DMS114 treated with DMSO at 0.1 percent for 48 hours (cell line): Measurements from ENCODE around the gene NUP210L.

Experiments
- DNase-seq: peaks from one replicate; lab custom pipeline; 2025; ENCODE audit not compliant: unreplicated experiment; lab: John Stamatoyannopoulos, UW

Gene NUP210L

GRCh38 chr1:154154534-154155191 lies at the start of gene NUP210L:
Gene NUP210L, minus strand, starts transcription at chr1:154155073.
- DNase-seq: no peak

GRCh38 chr1:154199563-154199879 lies 44.6 kb upstream of the NUP210L start:
- DNase-seq: peak; percentile 74

- DNase-seq: peak; percentile 81
Measured at GRCh38 chr1:154198756-154199562, 44.1 kb upstream of the NUP210L start.

GRCh38 chr1:154193821-154194220 lies 38.9 kb upstream of the NUP210L start:
- DNase-seq: no peak

- no peak for DNase-seq
Measured at GRCh38 chr1:154192476-154192875, 37.6 kb upstream of the NUP210L start.

GRCh38 chr1:154191990-154192461 lies 37.2 kb upstream of the NUP210L start, which contains the start of gene TPM3:
Gene TPM3, minus strand, starts transcription at chr1:154192100. Its CDS starts 82 bp downstream, at chr1:154192018.
- no peak for DNase-seq

- no peak for DNase-seq
Measured at GRCh38 chr1:154190550-154190949, 35.7 kb upstream of the NUP210L start.

- no peak for DNase-seq
Measured at GRCh38 chr1:154186852-154187501, 32.1 kb upstream of the NUP210L start.

- DNase-seq: peak; percentile 30
Measured at GRCh38 chr1:154186177-154186576, 31.3 kb upstream of the NUP210L start.

- DNase-seq: peak; percentile 98
Measured at GRCh38 chr1:154183046-154183915, 28.4 kb upstream of the NUP210L start.

- DNase-seq: peak; percentile 66
Measured at GRCh38 chr1:154182344-154183045, 27.6 kb upstream of the NUP210L start.

GRCh38 chr1:154181944-154182343 lies 27.1 kb upstream of the NUP210L start:
- no peak for DNase-seq

GRCh38 chr1:154179946-154180687 lies 25.2 kb upstream of the NUP210L start:
- DNase-seq: no peak

GRCh38 chr1:154178911-154179811 lies 24.3 kb upstream of the NUP210L start:
- no peak for DNase-seq

GRCh38 chr1:154178013-154178412 lies 23.1 kb upstream of the NUP210L start:
- DNase-seq: no peak

- DNase-seq: no peak
Measured at GRCh38 chr1:154176337-154176736, 21.5 kb upstream of the NUP210L start.

- DNase-seq: no peak
Measured at GRCh38 chr1:154174654-154175053, 19.8 kb upstream of the NUP210L start.

- no peak for DNase-seq
Measured at GRCh38 chr1:154171880-154172279, 17.0 kb upstream of the NUP210L start.

- DNase-seq: no peak
Measured at GRCh38 chr1:154171223-154171583, 16.3 kb upstream of the NUP210L start.
